Activated T-cell treated with anti-CD3 and anti-CD28 coated beads, Interleukin-2, amount 50 U/mL, for 72 hours (primary cell): ENCODE data around the gene SUMO2. TPM values are rescaled to one million over a fixed set of nuclear protein-coding genes. Genes with fewer than 3 reads are reported as not detected.
"Not testable (repeated sequence)": the region's sequence is repeated elsewhere in the genome, so short reads cannot be mapped to it uniquely, and the experiment has no call there.

Experiments used
- ATAC-seq, 2 donors: fragments of 150-1000 bp; cut with Tn5 transposase; replicated peaks in 1 of 2; 2 replicates each; pipeline ENCODE4 v1.10.0; 2021; ENCODE audit warnings: moderate library complexity in 2 of 2, mild to moderate bottlenecking in 1 of 2
- DNase-seq, 2 donors: peaks; one replicate each; pipeline ENCODE4 v3.0.0; 2021 to 2022; ENCODE audit warnings: mixed read lengths in 1 of 2
- H3K27ac Mint-ChIP-seq: one replicate; pipeline ENCODE4 v1.8.0; 2022; ENCODE audit warnings: mild to moderate bottlenecking, moderate library complexity, mixed read lengths
- H3K27me3 Mint-ChIP-seq: one replicate; pipeline ENCODE4 v1.8.0; 2022; ENCODE audit warnings: low read depth, mixed read lengths
- H3K36me3 Mint-ChIP-seq, 2 donors: one replicate each; pipeline ENCODE4 v1.8.0; 2022; ENCODE audit warnings: mixed read lengths in 2 of 2, mild to moderate bottlenecking in 1 of 2; ENCODE audit not compliant: insufficient read depth in 2 of 2
- H3K4me1 Mint-ChIP-seq: one replicate; pipeline ENCODE4 v1.8.0; 2022; ENCODE audit warnings: low read depth, mixed read lengths
- H3K4me3 Mint-ChIP-seq, 2 donors: one replicate each; pipeline ENCODE4 v1.8.0; 2022; ENCODE audit warnings: mild to moderate bottlenecking in 2 of 2, mixed read lengths in 2 of 2, moderate library complexity in 2 of 2
- H3K9me3 Mint-ChIP-seq, 2 donors: one replicate each; pipeline ENCODE4 v1.8.0; 2022; ENCODE audit warnings: mixed read lengths in 2 of 2
- total RNA-seq, 2 donors: library from RNA; stranded (reverse); gene quantifications; one replicate each; pipeline ENCODE4 v1.2.3, GENCODE V29; 2022

Gene SUMO2
- total RNA-seq, 2 donors from 2014 or later: 361 to 368 TPM

- not testable (repeated sequence) for DNase-seq, H3K36me3 Mint-ChIP-seq, H3K27me3 Mint-ChIP-seq, H3K9me3 Mint-ChIP-seq, ATAC-seq
- Mint-ChIP-seq H3K27ac (peak overlapping the region; percentile 88), H3K4me1 (peaks cover 26% of the 10 kb centered on the region), H3K4me3 (peak overlapping the region; percentile 91 to 93)
These were observed 50.5 kb downstream of the SUMO2 start for GRCh38 chr17:75132018-75133000.

- Mint-ChIP-seq H3K36me3 (peaks cover 0 to 5% of the 10 kb centered on the region in 2 donors), H3K27ac (peak within 1 kb of the TSS; percentile 93), H3K4me3 (peak within 1 kb of the TSS; percentile 91 to 93), H3K9me3 (no peaks in the 10 kb centered on the region), H3K27me3 (no peaks in the 10 kb centered on the region), H3K4me1 (peaks cover 26% of the 10 kb centered on the region)
- DNase-seq: peak; percentile 86 to 87
- peak; percentile 91 to 94 for ATAC-seq
These were observed 51.3 kb downstream of the SUMO2 start, which contains the start of gene NT5C for GRCh38 chr17:75131278-75132017. Gene NT5C, minus strand, starts transcription at chr17:75131742. Its CDS starts 35 bp downstream, at chr17:75131707.

GRCh38 chr17:75130632-75131277 lies 52.0 kb downstream of the SUMO2 start:
- H3K27me3 Mint-ChIP-seq: no peaks in the 10 kb centered on the region
- peaks cover 0 to 4% of the 10 kb centered on the region in 2 donors for H3K36me3 Mint-ChIP-seq
- ATAC-seq: peak; percentile 50 to 55
- H3K27ac Mint-ChIP-seq: peak overlapping the region; percentile 93
- peaks cover 33% of the 10 kb centered on the region for H3K4me1 Mint-ChIP-seq
- DNase-seq: peak; percentile 38 to 57
- H3K4me3 Mint-ChIP-seq: peak overlapping the region; percentile 91 to 93
- H3K9me3 Mint-ChIP-seq: no peaks in the 10 kb centered on the region

GRCh38 chr17:75130059-75130631 lies 52.6 kb downstream of the SUMO2 start:
- no peak for ATAC-seq
- peak overlapping the region; percentile 93 for H3K27ac Mint-ChIP-seq
- H3K36me3 Mint-ChIP-seq: peaks cover 0 to 4% of the 10 kb centered on the region in 2 donors
- peak overlapping the region; percentile 91 to 93 for H3K4me3 Mint-ChIP-seq
- H3K27me3 Mint-ChIP-seq: no peaks in the 10 kb centered on the region
- peaks cover 39% of the 10 kb centered on the region for H3K4me1 Mint-ChIP-seq
- H3K9me3 Mint-ChIP-seq: no peaks in the 10 kb centered on the region
- DNase-seq: no peak

- Mint-ChIP-seq H3K4me1 (peaks cover 45% of the 10 kb centered on the region), H3K36me3 (peaks cover 0 to 4% of the 10 kb centered on the region in 2 donors), H3K9me3 (no peaks in the 10 kb centered on the region), H3K27me3 (no peaks in the 10 kb centered on the region), H3K4me3 (peak overlapping the region; percentile 40 to 91), H3K27ac (no peak overlapping the region)
- ATAC-seq (no peak), DNase-seq (no peak)
These were observed 53.2 kb downstream of the SUMO2 start for GRCh38 chr17:75129576-75129975.

GRCh38 chr17:75128694-75129505 lies 53.9 kb downstream of the SUMO2 start:
- H3K36me3 Mint-ChIP-seq: peaks cover 0 to 4% of the 10 kb centered on the region in 2 donors
- H3K9me3 Mint-ChIP-seq: no peaks in the 10 kb centered on the region
- no peak overlapping the region for H3K27ac Mint-ChIP-seq
- peak overlapping the region; percentile 40 to 91 for H3K4me3 Mint-ChIP-seq
- H3K27me3 Mint-ChIP-seq: no peaks in the 10 kb centered on the region
- H3K4me1 Mint-ChIP-seq: peaks cover 52% of the 10 kb centered on the region
- DNase-seq: no peak
- ATAC-seq: no peak

GRCh38 chr17:75127936-75128335 lies 54.8 kb downstream of the SUMO2 start:
- H3K27ac Mint-ChIP-seq, DNase-seq, H3K27me3 Mint-ChIP-seq, H3K4me3 Mint-ChIP-seq, ATAC-seq, H3K9me3 Mint-ChIP-seq, H3K36me3 Mint-ChIP-seq: not testable (repeated sequence)
- peaks cover 54% of the 10 kb centered on the region for H3K4me1 Mint-ChIP-seq

- peaks cover 45% of the 10 kb centered on the region for H3K4me1 Mint-ChIP-seq
- H3K27me3 Mint-ChIP-seq: no peaks in the 10 kb centered on the region
- H3K27ac Mint-ChIP-seq: no peak overlapping the region
- no peak overlapping the region for H3K4me3 Mint-ChIP-seq
- no peaks in the 10 kb centered on the region for H3K9me3 Mint-ChIP-seq
- DNase-seq (no peak), ATAC-seq (no peak)
- peaks cover 0 to 4% of the 10 kb centered on the region in 2 donors for H3K36me3 Mint-ChIP-seq
These were observed 55.8 kb downstream of the SUMO2 start for GRCh38 chr17:75126954-75127353.

GRCh38 chr17:75125984-75126383 lies 56.8 kb downstream of the SUMO2 start:
- no peaks in the 10 kb centered on the region for H3K9me3 Mint-ChIP-seq
- ATAC-seq (no peak), DNase-seq (no peak)
- H3K4me3 Mint-ChIP-seq: no peak overlapping the region
- no peaks in the 10 kb centered on the region for H3K27me3 Mint-ChIP-seq
- H3K27ac Mint-ChIP-seq: peak overlapping the region; percentile 30
- H3K36me3 Mint-ChIP-seq: peaks cover 0 to 4% of the 10 kb centered on the region in 2 donors
- H3K4me1 Mint-ChIP-seq: peaks cover 45% of the 10 kb centered on the region

- Mint-ChIP-seq H3K36me3 (peaks cover 0 to 5% of the 10 kb centered on the region in 2 donors), H3K27me3 (no peaks in the 10 kb centered on the region), H3K9me3 (no peaks in the 10 kb centered on the region), H3K27ac (peak overlapping the region; percentile 81), H3K4me1 (peaks cover 37% of the 10 kb centered on the region), H3K4me3 (peak overlapping the region; percentile 37 to 71)
- peak in 1 of 2 donors; percentile 10 for ATAC-seq
- DNase-seq: no peak
These were observed 58.0 kb downstream of the SUMO2 start for GRCh38 chr17:75124819-75125162.

GRCh38 chr17:75124041-75124818 lies 58.5 kb downstream of the SUMO2 start:
- Mint-ChIP-seq H3K36me3 (peaks cover 0 to 2% of the 10 kb centered on the region in 2 donors), H3K27ac (peak overlapping the region; percentile 81), H3K4me1 (peaks cover 31% of the 10 kb centered on the region), H3K9me3 (no peaks in the 10 kb centered on the region), H3K27me3 (no peaks in the 10 kb centered on the region), H3K4me3 (peak overlapping the region; percentile 37 to 71)
- peak; percentile 61 to 77 for DNase-seq
- peak; percentile 95 to 97 for ATAC-seq
